Erythroblast (primary cell): ENCODE data around the gene ERV3-1.

ENCODE experiments used
- GATA1 ChIP-seq: IDR thresholded peaks from 2 replicates; pipeline ENCODE4 v1.6.1; 2011; ENCODE audit warnings: low read depth, mild to moderate bottlenecking, control low read depth, low read length, moderate library complexity
- POLR2A ChIP-seq: IDR thresholded peaks from 2 replicates; pipeline ENCODE4 v1.6.1; 2011; ENCODE audit warnings: mild to moderate bottlenecking, low read length

DNA sequence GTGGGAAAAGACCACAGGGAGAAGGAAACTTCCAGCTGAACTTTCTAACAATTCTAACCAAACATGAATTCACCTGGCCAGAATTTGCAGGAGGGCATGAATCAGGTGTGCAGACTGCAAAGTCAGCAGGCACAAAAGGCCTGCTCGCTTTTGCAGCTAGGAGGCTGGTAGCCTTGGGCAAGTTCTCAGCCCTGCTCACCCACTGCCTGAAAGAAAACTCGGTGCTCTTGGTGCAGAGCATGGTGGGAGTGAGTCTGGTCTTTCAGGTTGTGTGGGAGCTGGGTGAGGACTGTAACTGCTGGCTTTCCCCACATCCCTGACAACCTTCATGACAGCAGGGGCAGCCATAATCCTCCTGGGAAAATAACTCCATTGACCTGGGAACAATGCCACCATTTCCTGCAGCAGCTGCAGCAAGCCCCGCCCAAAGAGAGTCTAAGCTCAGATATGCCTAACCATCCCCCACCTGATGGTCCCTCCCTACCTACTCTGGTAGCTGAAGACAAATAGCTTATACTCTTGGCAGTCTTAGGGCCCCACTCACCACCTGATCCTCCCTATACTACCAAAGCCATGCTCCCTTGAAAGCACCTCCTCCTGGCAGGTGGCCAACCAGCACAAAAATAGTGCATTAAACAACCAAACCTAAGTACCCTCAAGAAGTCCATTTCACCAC, 47.3 kb downstream of the ERV3-1 start:
- TF ChIP-seq POLR2A (no peak), GATA1 (no peak)
